ENCODE measurements around the gene COL5A3. TPM values are rescaled to one million over a fixed set of nuclear protein-coding genes. Genes with fewer than 3 reads are reported as not detected.
A peak's percentile ranks its signal among the peaks of the same experiment; 100 is the strongest.

The COL5A3 gene
- total RNA-seq, 1 experiment from 2014 or later: 0.18 TPM

GRCh38 chr19:9970481-9970880, 39.8 kb downstream of the COL5A3 start:
- Histone ChIP-seq H3K27me3 (ENCODE audit: control insufficient read depth, insufficient read depth, low read length) (no peaks in the 10 kb centered on the region), H3K9me3 (ENCODE audit: control insufficient read depth, insufficient read depth, low read depth, low read length) (no peaks in the 10 kb centered on the region), H3K36me3 (ENCODE audit: control insufficient read depth, insufficient read depth, low read length) (no peaks in the 10 kb centered on the region), H3K4me1 (ENCODE audit: control insufficient read depth, insufficient read depth, low read length) (no peaks in the 10 kb centered on the region), H3K27ac (ENCODE audit: low read length) (no peak overlapping the region), H3K4me3 (ENCODE audit: low read depth in 2 of 2, low read length in 2 of 2) (no peak overlapping the region)
- TF ChIP-seq REST (IDR thresholded peaks at IDR 0.05; ENCODE audit: insufficient read depth in 1 of 2, low read depth in 2 of 2, low read length in 1 of 2) (no peak), CTCF (IDR thresholded peaks at IDR 0.05) (no peak), POLR2AphosphoS5 (IDR thresholded peaks at IDR 0.05; ENCODE audit: low read depth, low read length) (no peak), TCF7L2 (IDR thresholded peaks at IDR 0.05; ENCODE audit: low read depth, low read length) (no peak), SIN3A (IDR thresholded peaks at IDR 0.05; ENCODE audit: borderline replicate concordance, insufficient read depth, low read depth, low read length) (no peak)
- ChIA-PET POLR2A (no interaction called here), CTCF (interaction anchor here (0.6 kb wide), 1 partner anchor 173 kb away, joined by 6 read pairs; no protein-coding TSS in a partner anchor)
- in situ Hi-C loops (cut with HindIII; ENCODE audit: low pct_unique_long_range_greater_than_20kb, low sequenced_read_pairs) (no loop called here), intact Hi-C loops (cut with micrococcal nuclease; ENCODE audit: unreplicated experiment) (no loop called here)
- BruUV-seq (replicated peaks): no TSS peak
- DNase-seq (ENCODE audit: low read depth, low spot score) (no peak), ATAC-seq (no peak)

- intact Hi-C loops (cut with micrococcal nuclease; ENCODE audit: unreplicated experiment): no loop called here
- Histone ChIP-seq H3K27ac (ENCODE audit: low read length) (no peak overlapping the region), H3K27me3 (ENCODE audit: control insufficient read depth, insufficient read depth, low read length) (no peaks in the 10 kb centered on the region), H3K36me3 (ENCODE audit: control insufficient read depth, insufficient read depth, low read length) (no peaks in the 10 kb centered on the region), H3K9me3 (ENCODE audit: control insufficient read depth, insufficient read depth, low read depth, low read length) (no peaks in the 10 kb centered on the region), H3K4me1 (ENCODE audit: control insufficient read depth, insufficient read depth, low read length) (no peaks in the 10 kb centered on the region), H3K4me3 (ENCODE audit: low read depth in 2 of 2, low read length in 2 of 2) (no peak overlapping the region)
- TF ChIP-seq SIN3A (IDR thresholded peaks at IDR 0.05; ENCODE audit: borderline replicate concordance, insufficient read depth, low read depth, low read length) (no peak), POLR2AphosphoS5 (IDR thresholded peaks at IDR 0.05; ENCODE audit: low read depth, low read length) (no peak), TCF7L2 (IDR thresholded peaks at IDR 0.05; ENCODE audit: low read depth, low read length) (no peak), CTCF (IDR thresholded peaks at IDR 0.05) (no peak), REST (IDR thresholded peaks at IDR 0.05; ENCODE audit: insufficient read depth in 1 of 2, low read depth in 2 of 2, low read length in 1 of 2) (no peak)
- BruUV-seq (replicated peaks): no TSS peak
- ChIA-PET CTCF (no interaction called here), POLR2A (no interaction called here)
- in situ Hi-C loops (cut with HindIII; ENCODE audit: low pct_unique_long_range_greater_than_20kb, low sequenced_read_pairs): no loop called here
- no peak for DNase-seq (ENCODE audit: low read depth, low spot score)
- ATAC-seq: peak; percentile 54; the same call in 1 of the 2 replicates
Observed at GRCh38 chr19:9969688-9969975, 40.7 kb downstream of the COL5A3 start.

Measured in Panc1 (cell line).